A549 (cell line): ENCODE data around the gene KRTAP21-1. TPM values are rescaled to one million over a fixed set of nuclear protein-coding genes. Genes with fewer than 3 reads are reported as not detected.

Source experiments
- ATAC-seq, 2 experiments: fragments of 200-7000 bp in 1 of 2; fragments of >200 bp in 1 of 2; cut with Nextera tagmentation in 1 of 2; cut with Tn5 transposase in 1 of 2; 3 replicates each; pipeline versions ENCODE4 v1.8.0 to v1.9.1; 2018 to 2020; ENCODE audit warnings: mild to moderate bottlenecking in 1 of 2, moderate library complexity in 1 of 2
- CTCF ChIA-PET: fragments of 300-600 bp; sonication (Branson Sonifier 250); formaldehyde crosslinking; extraction: SDS; loops from one replicate; lab custom pipeline; 2021; ENCODE audit warnings: antibody characterized with exemption, inconsistent platforms; lab: Yijun Ruan, JAX
- POLR2A ChIA-PET: fragments of 350-600 bp; formaldehyde crosslinking; extraction: SDS; loops from one replicate; lab custom pipeline; 2021; ENCODE audit warnings: antibody characterized with exemption, inconsistent platforms; lab: Yijun Ruan, JAX
- DNase-seq, 2 experiments: peaks; one replicate each; pipeline versions ENCODE4 v3.0.0 to v3.0.0-alpha.2; 2011 to 2016; ENCODE audit warnings: low read depth in 1 of 2, low spot score in 1 of 2
- FAIRE-seq: peaks from 2 replicates; lab custom pipeline; 2011; peaks lifted over from hg19 to GRCh38; lab: Jason Lieb, UNC
- H3K27ac ChIP-seq, 2 experiments: fragments of >200 bp; sonication (Bioruptor Twin); formaldehyde crosslinking; 3 replicates each; pipeline ENCODE4 v1.5.1; 2016 to 2017
- H3K4me1 ChIP-seq: fragments of >200 bp; sonication (Bioruptor Twin); formaldehyde crosslinking; 3 replicates; pipeline ENCODE4 v1.6.1; 2016
- H3K4me2 ChIP-seq: fragments of >200 bp; sonication (Bioruptor Twin); formaldehyde crosslinking; 3 replicates; pipeline ENCODE4 v1.6.1; 2016
- H3K4me3 ChIP-seq: fragments of >200 bp; sonication (Bioruptor Twin); formaldehyde crosslinking; 3 replicates; pipeline ENCODE4 v1.5.1; 2016
- H3K9me3 ChIP-seq: fragments of >200 bp; sonication (Bioruptor Twin); formaldehyde crosslinking; 3 replicates; pipeline ENCODE4 v1.6.1; 2016
- CBX8 ChIP-seq: fragments of 200-600 bp; sonication (generic); IDR thresholded peaks from 2 replicates; pipeline ENCODE4 v1.6.1; 2016
- EHF ChIP-seq: fragments of 250-450 bp; sonication (Bioruptor Pico); IDR thresholded peaks from 2 replicates; pipeline ENCODE4 v1.5.0; 2020; ENCODE audit warnings: mild to moderate bottlenecking
- EHMT2 ChIP-seq: fragments of 200-600 bp; sonication (generic); IDR thresholded peaks from 2 replicates; pipeline ENCODE4 v1.6.1; 2016; ENCODE audit warnings: antibody characterized with exemption, low read depth, mild to moderate bottlenecking, moderate library complexity
- ESRRA ChIP-seq: fragments of 150-350 bp; IDR thresholded peaks from 2 replicates; pipeline ENCODE4 v1.6.1; 2014; ENCODE audit warnings: mild to moderate bottlenecking, low read length, borderline replicate concordance
- FOSB ChIP-seq: fragments of 250-450 bp; sonication (Bioruptor Pico); IDR thresholded peaks from 2 replicates; pipeline ENCODE4 v1.5.0; 2020; ENCODE audit warnings: mild to moderate bottlenecking, moderate library complexity
- FOXS1 ChIP-seq: fragments of 250-450 bp; sonication (Bioruptor Pico); IDR thresholded peaks from 2 replicates; pipeline ENCODE4 v1.5.0; 2020; ENCODE audit warnings: mild to moderate bottlenecking, moderate library complexity
- HEYL ChIP-seq: fragments of 250-450 bp; sonication (Bioruptor Pico); IDR thresholded peaks from 2 replicates; pipeline ENCODE4 v1.8.0; 2021; ENCODE audit warnings: mild to moderate bottlenecking, moderate library complexity
- HOXB13 ChIP-seq: fragments of 250-450 bp; sonication (Bioruptor Pico); IDR thresholded peaks from 2 replicates; pipeline ENCODE4 v1.5.0; 2020; ENCODE audit warnings: low read depth, mild to moderate bottlenecking, moderate library complexity
- JUN ChIP-seq, 2 experiments: fragments of >200 bp; sonication (Bioruptor Twin); formaldehyde crosslinking; IDR thresholded peaks; 2 replicates in 1 of 2; 3 replicates in 1 of 2; pipeline ENCODE4 v1.6.1; 2016 to 2017
- KDM5A ChIP-seq: fragments of 200-600 bp; sonication (generic); IDR thresholded peaks from 2 replicates; pipeline ENCODE4 v1.6.1; 2016; ENCODE audit warnings: antibody characterized with exemption, mild to moderate bottlenecking
- NFE2L2 ChIP-seq: fragments of 150-350 bp; conservative IDR thresholded peaks from 2 replicates; pipeline ENCODE4 v1.6.1; 2014; ENCODE audit warnings: low read length
- NPAS2 ChIP-seq: fragments of 250-450 bp; sonication (Bioruptor Pico); IDR thresholded peaks from 2 replicates; pipeline ENCODE4 v1.8.0; 2022; ENCODE audit warnings: mild to moderate bottlenecking, moderate library complexity, borderline replicate concordance
- NR3C1 ChIP-seq: fragments of >200 bp; sonication (Bioruptor Twin); formaldehyde crosslinking; IDR thresholded peaks from 3 replicates; pipeline ENCODE4 v1.6.1; 2017
- PHF8 ChIP-seq: fragments of 200-600 bp; sonication (generic); IDR thresholded peaks from 2 replicates; pipeline ENCODE4 v1.6.1; 2016; ENCODE audit warnings: low read depth, mild to moderate bottlenecking, antibody characterized with exemption, moderate library complexity, borderline replicate concordance
- POLR2AphosphoS2 ChIP-seq: conservative IDR thresholded peaks from 2 replicates; pipeline ENCODE4 v1.6.1; 2012; ENCODE audit warnings: low read length, improper control_type of control experiment, inconsistent platforms
- RARB ChIP-seq: fragments of 250-450 bp; sonication (Bioruptor Pico); IDR thresholded peaks from 2 replicates; pipeline ENCODE4 v1.8.0; 2021; ENCODE audit warnings: mild to moderate bottlenecking, moderate library complexity
- RFX5 ChIP-seq: fragments of 450-650 bp; IDR thresholded peaks from 2 replicates; pipeline ENCODE4 v1.7.1; 2014; ENCODE audit warnings: antibody characterized with exemption, mild to moderate bottlenecking, moderate library complexity
- SMC3 ChIP-seq: fragments of >200 bp; sonication (Bioruptor Twin); formaldehyde crosslinking; IDR thresholded peaks from 3 replicates; pipeline ENCODE4 v1.6.1; 2018; ENCODE audit warnings: inconsistent platforms
- SREBF2 ChIP-seq: fragments of 450-650 bp; IDR thresholded peaks from 2 replicates; pipeline ENCODE4 v1.6.1; 2014; ENCODE audit warnings: mild to moderate bottlenecking, moderate library complexity
- ZC3H11A ChIP-seq: fragments of 450-650 bp; IDR thresholded peaks from 2 replicates; pipeline ENCODE4 v1.6.1; 2014; ENCODE audit warnings: antibody characterized with exemption, mild to moderate bottlenecking
- ZNF302 ChIP-seq: fragments of 250-450 bp; sonication (Bioruptor Pico); IDR thresholded peaks from 2 replicates; pipeline ENCODE4 v1.9.0; 2021; ENCODE audit warnings: inconsistent platforms, mild to moderate bottlenecking, moderate library complexity
- WGBS: methylation state at CpG from one replicate; pipeline ENCODE4 v1.1.6; 2017; ENCODE audit errors: missing lambda C conversion rate; 5-methylcytosine and 5-hydroxymethylcytosine counted together
- polyA plus RNA-seq, 4 experiments: library from polyadenylated mRNA; depleted of rRNA in 3 of 4; stranded (reverse); fragments of >200 nt; fragmentation: RNase III in 1 of 4; extraction: RNeasy Plus Mini Kit Qiagen cat#74134 plus additional on column Dnase treatment in 1 of 4; gene quantifications; 2 replicates in 3 of 4; 3 replicates in 1 of 4; pipeline ENCODE4 v1.2.3, GENCODE V29; 2011 to 2017
- TF ChIP-seq, protein P1 (sequence below): IDR thresholded peaks from 2 replicates; pipeline ENCODE4 v1.6.1; 2012; ENCODE audit warnings: low read depth, borderline replicate concordance
- TF ChIP-seq, protein P2 (sequence below): fragments of 150-350 bp; IDR thresholded peaks from 2 replicates; pipeline ENCODE4 v1.6.1; 2014; ENCODE audit warnings: low read depth, mild to moderate bottlenecking, low read length
- TF ChIP-seq, protein P3 (sequence below): fragments of >200 bp; sonication (Bioruptor Twin); formaldehyde crosslinking; IDR thresholded peaks from 3 replicates; pipeline ENCODE4 v1.5.1; 2016
- TF ChIP-seq, protein P4 (sequence below): fragments of 450-650 bp; IDR thresholded peaks from 2 replicates; pipeline ENCODE4 v1.6.1; 2014; ENCODE audit warnings: antibody characterized with exemption
- TF ChIP-seq, protein P5 (sequence below): fragments of 200-600 bp; sonication (generic); IDR thresholded peaks from 2 replicates; pipeline ENCODE4 v1.6.1; 2016; ENCODE audit warnings: antibody characterized with exemption, mild to moderate bottlenecking, moderate library complexity
- TF ChIP-seq, protein P6 (sequence below): IDR thresholded peaks from 2 replicates; pipeline ENCODE4 v1.6.1; 2012

KRTAP21-1 gene
- polyA plus RNA-seq, 2 of the 4 experiments (the other 2 are of a cell fraction), result not detected

DNA sequence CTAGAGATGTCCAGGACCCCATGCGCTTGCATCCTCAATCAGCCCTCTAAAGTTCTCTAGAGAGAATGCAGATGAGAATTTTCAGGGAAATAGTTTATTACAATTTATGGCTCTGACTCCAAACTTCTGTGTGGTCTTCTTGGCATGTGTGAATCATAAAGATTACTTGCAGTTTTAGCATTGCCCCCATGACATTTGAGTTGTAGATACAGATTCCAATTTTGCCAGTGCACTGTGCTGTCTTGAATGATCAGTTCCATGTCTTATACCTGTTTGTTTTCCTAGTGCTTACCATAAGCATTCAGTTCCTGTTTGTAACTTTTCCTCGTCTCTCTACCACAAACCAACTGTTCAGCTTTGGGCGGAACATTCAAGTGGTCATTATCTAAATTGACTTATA lies 41.5 kb downstream of the KRTAP21-1 start:
- Histone ChIP-seq H3K4me2 (no peak overlapping the region), H3K4me3 (no peak overlapping the region), H3K9me3 (no peaks in the 10 kb centered on the region), H3K27ac (no peak overlapping the region), H3K4me1 (no peaks in the 10 kb centered on the region)
- 30% methylated on average over 3 of the region's 3 CpGs for WGBS
- ChIA-PET CTCF (no interaction called here), POLR2A (no interaction called here)
- TF ChIP-seq HOXB13 (CRISPR knock-in tag), result no peak
- no peak for TF ChIP-seq FOXS1
- TF ChIP-seq NR3C1, result no peak
- TF ChIP-seq SMC3, result no peak
- no peak for TF ChIP-seq EHF
- TF ChIP-seq JUN (IDR thresholded peaks at IDR 0.05), result no peak
- no peak for TF ChIP-seq PHF8
- TF ChIP-seq ZNF302 (CRISPR knock-in tag), result no peak
- no peak for TF ChIP-seq NPAS2
- TF ChIP-seq HEYL (CRISPR knock-in tag), result no peak
- TF ChIP-seq KDM5A, result no peak
- no peak for TF ChIP-seq RFX5
- no peak for TF ChIP-seq SREBF2
- no peak for TF ChIP-seq CBX8
- no peak for TF ChIP-seq ZC3H11A
- TF ChIP-seq, protein P1, sequence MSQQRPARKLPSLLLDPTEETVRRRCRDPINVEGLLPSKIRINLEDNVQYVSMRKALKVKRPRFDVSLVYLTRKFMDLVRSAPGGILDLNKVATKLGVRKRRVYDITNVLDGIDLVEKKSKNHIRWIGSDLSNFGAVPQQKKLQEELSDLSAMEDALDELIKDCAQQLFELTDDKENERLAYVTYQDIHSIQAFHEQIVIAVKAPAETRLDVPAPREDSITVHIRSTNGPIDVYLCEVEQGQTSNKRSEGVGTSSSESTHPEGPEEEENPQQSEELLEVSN, result no peak
- no peak for TF ChIP-seq POLR2AphosphoS2
- no peak for TF ChIP-seq FOSB (CRISPR knock-in tag)
- FAIRE-seq (no peak), ATAC-seq (no peak), DNase-seq (no peak)

DNA sequence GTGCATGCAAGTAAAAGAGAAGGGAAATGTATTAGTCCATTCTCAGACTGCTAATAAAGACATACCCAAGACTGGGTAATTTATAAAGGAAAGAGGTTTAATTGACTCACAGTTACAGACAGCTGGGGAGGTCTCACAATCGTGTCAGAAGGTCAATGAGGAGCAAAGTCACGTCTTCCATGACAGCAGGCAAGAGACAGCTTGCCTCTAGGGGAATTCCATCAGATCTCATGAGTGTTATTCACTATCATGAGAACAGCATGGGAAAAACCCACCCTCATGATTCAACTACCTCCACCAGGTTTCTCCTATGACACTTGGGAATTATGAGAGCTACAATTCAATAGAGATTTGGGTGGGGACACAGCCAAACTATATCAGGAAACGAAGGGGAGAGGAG lies 44.7 kb downstream of the KRTAP21-1 start:
- no peak for TF ChIP-seq EHMT2
- no peak for TF ChIP-seq SREBF2
- no peak for TF ChIP-seq ESRRA
- TF ChIP-seq, protein P2, sequence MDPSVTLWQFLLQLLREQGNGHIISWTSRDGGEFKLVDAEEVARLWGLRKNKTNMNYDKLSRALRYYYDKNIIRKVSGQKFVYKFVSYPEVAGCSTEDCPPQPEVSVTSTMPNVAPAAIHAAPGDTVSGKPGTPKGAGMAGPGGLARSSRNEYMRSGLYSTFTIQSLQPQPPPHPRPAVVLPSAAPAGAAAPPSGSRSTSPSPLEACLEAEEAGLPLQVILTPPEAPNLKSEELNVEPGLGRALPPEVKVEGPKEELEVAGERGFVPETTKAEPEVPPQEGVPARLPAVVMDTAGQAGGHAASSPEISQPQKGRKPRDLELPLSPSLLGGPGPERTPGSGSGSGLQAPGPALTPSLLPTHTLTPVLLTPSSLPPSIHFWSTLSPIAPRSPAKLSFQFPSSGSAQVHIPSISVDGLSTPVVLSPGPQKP, result no peak
- TF ChIP-seq, protein P3, sequence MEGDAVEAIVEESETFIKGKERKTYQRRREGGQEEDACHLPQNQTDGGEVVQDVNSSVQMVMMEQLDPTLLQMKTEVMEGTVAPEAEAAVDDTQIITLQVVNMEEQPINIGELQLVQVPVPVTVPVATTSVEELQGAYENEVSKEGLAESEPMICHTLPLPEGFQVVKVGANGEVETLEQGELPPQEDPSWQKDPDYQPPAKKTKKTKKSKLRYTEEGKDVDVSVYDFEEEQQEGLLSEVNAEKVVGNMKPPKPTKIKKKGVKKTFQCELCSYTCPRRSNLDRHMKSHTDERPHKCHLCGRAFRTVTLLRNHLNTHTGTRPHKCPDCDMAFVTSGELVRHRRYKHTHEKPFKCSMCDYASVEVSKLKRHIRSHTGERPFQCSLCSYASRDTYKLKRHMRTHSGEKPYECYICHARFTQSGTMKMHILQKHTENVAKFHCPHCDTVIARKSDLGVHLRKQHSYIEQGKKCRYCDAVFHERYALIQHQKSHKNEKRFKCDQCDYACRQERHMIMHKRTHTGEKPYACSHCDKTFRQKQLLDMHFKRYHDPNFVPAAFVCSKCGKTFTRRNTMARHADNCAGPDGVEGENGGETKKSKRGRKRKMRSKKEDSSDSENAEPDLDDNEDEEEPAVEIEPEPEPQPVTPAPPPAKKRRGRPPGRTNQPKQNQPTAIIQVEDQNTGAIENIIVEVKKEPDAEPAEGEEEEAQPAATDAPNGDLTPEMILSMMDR, result no peak
- TF ChIP-seq NR3C1, result no peak
- TF ChIP-seq, protein P4, sequence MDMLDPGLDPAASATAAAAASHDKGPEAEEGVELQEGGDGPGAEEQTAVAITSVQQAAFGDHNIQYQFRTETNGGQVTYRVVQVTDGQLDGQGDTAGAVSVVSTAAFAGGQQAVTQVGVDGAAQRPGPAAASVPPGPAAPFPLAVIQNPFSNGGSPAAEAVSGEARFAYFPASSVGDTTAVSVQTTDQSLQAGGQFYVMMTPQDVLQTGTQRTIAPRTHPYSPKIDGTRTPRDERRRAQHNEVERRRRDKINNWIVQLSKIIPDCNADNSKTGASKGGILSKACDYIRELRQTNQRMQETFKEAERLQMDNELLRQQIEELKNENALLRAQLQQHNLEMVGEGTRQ, result no peak
- TF ChIP-seq, protein P5, sequence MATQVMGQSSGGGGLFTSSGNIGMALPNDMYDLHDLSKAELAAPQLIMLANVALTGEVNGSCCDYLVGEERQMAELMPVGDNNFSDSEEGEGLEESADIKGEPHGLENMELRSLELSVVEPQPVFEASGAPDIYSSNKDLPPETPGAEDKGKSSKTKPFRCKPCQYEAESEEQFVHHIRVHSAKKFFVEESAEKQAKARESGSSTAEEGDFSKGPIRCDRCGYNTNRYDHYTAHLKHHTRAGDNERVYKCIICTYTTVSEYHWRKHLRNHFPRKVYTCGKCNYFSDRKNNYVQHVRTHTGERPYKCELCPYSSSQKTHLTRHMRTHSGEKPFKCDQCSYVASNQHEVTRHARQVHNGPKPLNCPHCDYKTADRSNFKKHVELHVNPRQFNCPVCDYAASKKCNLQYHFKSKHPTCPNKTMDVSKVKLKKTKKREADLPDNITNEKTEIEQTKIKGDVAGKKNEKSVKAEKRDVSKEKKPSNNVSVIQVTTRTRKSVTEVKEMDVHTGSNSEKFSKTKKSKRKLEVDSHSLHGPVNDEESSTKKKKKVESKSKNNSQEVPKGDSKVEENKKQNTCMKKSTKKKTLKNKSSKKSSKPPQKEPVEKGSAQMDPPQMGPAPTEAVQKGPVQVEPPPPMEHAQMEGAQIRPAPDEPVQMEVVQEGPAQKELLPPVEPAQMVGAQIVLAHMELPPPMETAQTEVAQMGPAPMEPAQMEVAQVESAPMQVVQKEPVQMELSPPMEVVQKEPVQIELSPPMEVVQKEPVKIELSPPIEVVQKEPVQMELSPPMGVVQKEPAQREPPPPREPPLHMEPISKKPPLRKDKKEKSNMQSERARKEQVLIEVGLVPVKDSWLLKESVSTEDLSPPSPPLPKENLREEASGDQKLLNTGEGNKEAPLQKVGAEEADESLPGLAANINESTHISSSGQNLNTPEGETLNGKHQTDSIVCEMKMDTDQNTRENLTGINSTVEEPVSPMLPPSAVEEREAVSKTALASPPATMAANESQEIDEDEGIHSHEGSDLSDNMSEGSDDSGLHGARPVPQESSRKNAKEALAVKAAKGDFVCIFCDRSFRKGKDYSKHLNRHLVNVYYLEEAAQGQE, result no peak
- TF ChIP-seq RARB, result no peak
- TF ChIP-seq NFE2L2, result no peak
- TF ChIP-seq, protein P6, sequence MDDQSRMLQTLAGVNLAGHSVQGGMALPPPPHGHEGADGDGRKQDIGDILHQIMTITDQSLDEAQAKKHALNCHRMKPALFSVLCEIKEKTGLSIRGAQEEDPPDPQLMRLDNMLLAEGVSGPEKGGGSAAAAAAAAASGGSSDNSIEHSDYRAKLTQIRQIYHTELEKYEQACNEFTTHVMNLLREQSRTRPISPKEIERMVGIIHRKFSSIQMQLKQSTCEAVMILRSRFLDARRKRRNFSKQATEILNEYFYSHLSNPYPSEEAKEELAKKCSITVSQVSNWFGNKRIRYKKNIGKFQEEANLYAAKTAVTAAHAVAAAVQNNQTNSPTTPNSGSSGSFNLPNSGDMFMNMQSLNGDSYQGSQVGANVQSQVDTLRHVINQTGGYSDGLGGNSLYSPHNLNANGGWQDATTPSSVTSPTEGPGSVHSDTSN, result no peak
- TF ChIP-seq, protein P1, result no peak
- TF ChIP-seq CBX8, result no peak
- ChIA-PET CTCF (no interaction called here), POLR2A (no interaction called here)
- Histone ChIP-seq H3K27ac (no peak overlapping the region), H3K4me1 (no peaks in the 10 kb centered on the region), H3K9me3 (no peaks in the 10 kb centered on the region), H3K4me3 (no peak overlapping the region), H3K4me2 (no peak overlapping the region)
- DNase-seq, result no peak
- 0% methylated on average over 3 of the region's 3 CpGs for WGBS
- FAIRE-seq, result no peak
- ATAC-seq, result no peak
